ENCODE measurements around the gene DDX56. TPM values are rescaled to one million over a fixed set of nuclear protein-coding genes. Genes with fewer than 3 reads are reported as not detected.

The DDX56 gene
- total RNA-seq, 1 experiment from 2014 or later, result 83.1 TPM

- no peak for TF ChIP-seq AFF4 (CRISPR knock-in tag; IDR thresholded peaks at IDR 0.05; ENCODE audit: borderline replicate concordance)
- no peak for TF ChIP-seq CREM (CRISPR knock-in tag; IDR thresholded peaks at IDR 0.05)
- TF ChIP-seq NFE2L1 (CRISPR knock-in tag; IDR thresholded peaks at IDR 0.05), result no peak
- no peak for TF ChIP-seq NFYB (CRISPR knock-in tag; conservative IDR thresholded peaks at IDR 0.05; ENCODE audit: low read depth)
- TF ChIP-seq KAT7 (CRISPR knock-in tag; IDR thresholded peaks at IDR 0.05; ENCODE audit: borderline replicate concordance), result no peak
- TF ChIP-seq, protein P1, sequence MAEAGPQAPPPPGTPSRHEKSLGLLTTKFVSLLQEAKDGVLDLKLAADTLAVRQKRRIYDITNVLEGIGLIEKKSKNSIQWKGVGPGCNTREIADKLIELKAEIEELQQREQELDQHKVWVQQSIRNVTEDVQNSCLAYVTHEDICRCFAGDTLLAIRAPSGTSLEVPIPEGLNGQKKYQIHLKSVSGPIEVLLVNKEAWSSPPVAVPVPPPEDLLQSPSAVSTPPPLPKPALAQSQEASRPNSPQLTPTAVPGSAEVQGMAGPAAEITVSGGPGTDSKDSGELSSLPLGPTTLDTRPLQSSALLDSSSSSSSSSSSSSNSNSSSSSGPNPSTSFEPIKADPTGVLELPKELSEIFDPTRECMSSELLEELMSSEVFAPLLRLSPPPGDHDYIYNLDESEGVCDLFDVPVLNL (CRISPR knock-in tag; IDR thresholded peaks at IDR 0.05; ENCODE audit: borderline replicate concordance, low read depth), result no peak
- TF ChIP-seq ZNF416 (CRISPR knock-in tag; IDR thresholded peaks at IDR 0.05), result no peak
- no peak for TF ChIP-seq TCF7 (CRISPR knock-in tag; IDR thresholded peaks at IDR 0.05; ENCODE audit: low read depth)
- no peak for TF ChIP-seq ELF4 (CRISPR knock-in tag; IDR thresholded peaks at IDR 0.05; ENCODE audit: low read depth)
- no peak for TF ChIP-seq SOX15 (CRISPR knock-in tag; IDR thresholded peaks at IDR 0.05)
- no peak for TF ChIP-seq ZNF317 (CRISPR knock-in tag; IDR thresholded peaks at IDR 0.05; ENCODE audit: borderline replicate concordance, low read depth)
- no peak for TF ChIP-seq ZNF138 (CRISPR knock-in tag; conservative IDR thresholded peaks at IDR 0.05)
Observed at GRCh38 chr7:44564606-44565005, 9.1 kb downstream of the DDX56 start (continued).

- ChIA-PET POLR2A (no interaction called here), CTCF (no interaction called here)
- H3K4me3 Mint-ChIP-seq, result no peak overlapping the region
- TF ChIP-seq TEAD4 (CRISPR knock-in tag; IDR thresholded peaks at IDR 0.05) (no peak), ZNF532 (CRISPR knock-in tag; IDR thresholded peaks at IDR 0.05; ENCODE audit: borderline replicate concordance) (0 out of 2 replicates have a peak, but pooled peaks have one; percentile 24), ATF1 (CRISPR knock-in tag; IDR thresholded peaks at IDR 0.05) (no peak), GTF2I (CRISPR knock-in tag; conservative IDR thresholded peaks at IDR 0.05) (no peak), ATF6 (CRISPR knock-in tag; IDR thresholded peaks at IDR 0.05) (no peak), SMAD4 (CRISPR knock-in tag; IDR thresholded peaks at IDR 0.05) (no peak), HMGXB4 (CRISPR knock-in tag; IDR thresholded peaks at IDR 0.05) (no peak), ESRRA (CRISPR knock-in tag; IDR thresholded peaks at IDR 0.05; ENCODE audit: borderline replicate concordance) (no peak)
- TF ChIP-seq, protein P2, sequence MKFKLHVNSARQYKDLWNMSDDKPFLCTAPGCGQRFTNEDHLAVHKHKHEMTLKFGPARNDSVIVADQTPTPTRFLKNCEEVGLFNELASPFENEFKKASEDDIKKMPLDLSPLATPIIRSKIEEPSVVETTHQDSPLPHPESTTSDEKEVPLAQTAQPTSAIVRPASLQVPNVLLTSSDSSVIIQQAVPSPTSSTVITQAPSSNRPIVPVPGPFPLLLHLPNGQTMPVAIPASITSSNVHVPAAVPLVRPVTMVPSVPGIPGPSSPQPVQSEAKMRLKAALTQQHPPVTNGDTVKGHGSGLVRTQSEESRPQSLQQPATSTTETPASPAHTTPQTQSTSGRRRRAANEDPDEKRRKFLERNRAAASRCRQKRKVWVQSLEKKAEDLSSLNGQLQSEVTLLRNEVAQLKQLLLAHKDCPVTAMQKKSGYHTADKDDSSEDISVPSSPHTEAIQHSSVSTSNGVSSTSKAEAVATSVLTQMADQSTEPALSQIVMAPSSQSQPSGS (CRISPR knock-in tag; IDR thresholded peaks at IDR 0.05; ENCODE audit: borderline replicate concordance, low read depth), result no peak
- DNase-seq (ENCODE audit: low spot score) (no peak), ATAC-seq (no peak)
- peaks cover 29% of the 10 kb centered on the region for H3K36me3 Mint-ChIP-seq
- H3K27me3 Mint-ChIP-seq (ENCODE audit: low read depth), result no peaks in the 10 kb centered on the region
- H3K4me1 Mint-ChIP-seq, result no peaks in the 10 kb centered on the region
- H3K9me3 Mint-ChIP-seq, result no peaks in the 10 kb centered on the region
- no peak overlapping the region for H3K27ac Mint-ChIP-seq
Observed at GRCh38 chr7:44563171-44563679, 10.5 kb downstream of the DDX56 start.

All from WTC11 (cell line).